AG04450 (cell line): ENCODE measurements around the gene SORL1. TPM values are rescaled to one million over a fixed set of nuclear protein-coding genes. Genes with fewer than 3 reads are reported as not detected.

ENCODE experiments used
- CTCF ChIA-PET: fragments of 300-600, 350-600 bp; formaldehyde crosslinking; extraction: SDS; loops from one replicate; lab custom pipeline; 2022; ENCODE audit warnings: antibody characterized with exemption, inconsistent platforms; lab: Charles Lee
- POLR2A ChIA-PET: fragments of 350-600 bp; formaldehyde crosslinking; extraction: SDS; loops from one replicate; lab custom pipeline; 2021; ENCODE audit warnings: antibody characterized with exemption, inconsistent platforms; lab: Yijun Ruan, JAX
- DNase-seq: peaks from one replicate; pipeline ENCODE4 v3.0.0-alpha.2; 2011; ENCODE audit warnings: low read depth, low spot score
- H3K27ac ChIP-seq: one replicate; pipeline ENCODE4 v1.5.1; 2012; ENCODE audit warnings: low read depth, low read length, control low read depth
- H3K27me3 ChIP-seq: one replicate; pipeline ENCODE4 v1.6.0; 2012; ENCODE audit warnings: low read length; ENCODE audit not compliant: control insufficient read depth, insufficient read depth
- H3K4me3 ChIP-seq: 2 replicates; pipeline ENCODE4 v1.5.1; 2011; ENCODE audit warnings: mild to moderate bottlenecking, low read depth, low read length, control low read depth
- H3K9me3 ChIP-seq: 2 replicates; pipeline ENCODE4 v1.5.1; 2012; ENCODE audit warnings: low read length; ENCODE audit not compliant: control insufficient read depth, insufficient read depth
- polyA plus RNA-seq: library from polyadenylated mRNA; depleted of rRNA; stranded (reverse); fragments of >200 nt; gene quantifications from 2 replicates; pipeline ENCODE4 v1.2.3, GENCODE V29; 2011; rRNA removed
- TF ChIP-seq, protein P1 (sequence below): IDR thresholded peaks from 2 replicates; pipeline ENCODE4 v1.5.1; 2011; ENCODE audit warnings: low read depth, low read length, control low read depth, inconsistent platforms

The SORL1 gene
- polyA plus RNA-seq, 1 experiment, result 5.4 TPM

DNA sequence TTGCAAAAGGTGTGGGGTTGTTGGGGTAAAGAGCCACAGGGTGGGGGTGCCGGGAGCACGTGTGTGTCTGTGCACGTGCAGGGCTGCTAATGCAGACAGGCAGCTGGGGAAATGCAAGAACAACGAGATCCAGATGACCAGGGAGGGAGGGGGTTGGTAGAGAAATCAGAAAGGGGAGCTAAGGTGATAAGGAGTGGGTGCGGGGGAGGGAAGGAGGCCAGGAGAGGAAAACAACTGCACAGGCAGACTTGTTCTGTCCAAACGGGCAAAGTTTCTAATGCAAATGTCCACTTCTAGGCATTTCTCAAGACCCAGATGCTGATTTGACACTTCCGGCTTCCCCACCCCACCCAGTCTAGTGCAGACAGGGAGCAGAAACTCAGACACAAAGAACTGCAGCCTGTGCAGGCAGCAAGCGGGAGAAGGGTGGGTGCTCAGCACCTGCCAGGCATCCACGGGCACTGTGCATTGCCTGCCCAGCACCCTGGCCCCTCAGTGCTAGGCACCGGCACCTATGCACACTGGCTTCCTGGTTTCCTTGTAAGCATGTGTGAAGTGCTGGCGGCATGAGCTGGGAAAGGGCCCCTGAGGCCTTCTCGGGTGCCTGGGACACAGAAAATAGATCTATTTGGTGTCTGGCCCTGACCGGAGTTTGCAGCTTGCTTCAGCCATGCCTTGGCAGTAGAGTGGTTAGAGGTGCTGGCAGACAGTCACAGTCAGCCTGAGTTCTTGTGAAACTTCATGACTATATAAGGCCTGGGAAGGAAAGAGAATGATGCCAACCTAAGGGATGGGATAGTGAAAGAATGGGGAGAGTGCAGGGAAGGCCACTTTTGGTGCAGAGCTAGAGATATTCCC lies 220.7 kb downstream of the SORL1 start:
- POLR2A ChIA-PET, result no interaction called here
- CTCF ChIA-PET, result no interaction called here
- Histone ChIP-seq H3K27ac (no peak overlapping the region), H3K27me3 (no peaks in the 10 kb centered on the region), H3K4me3 (no peak overlapping the region), H3K9me3 (no peaks in the 10 kb centered on the region; the same call in 1 of the 2 replicates)
- no peak for DNase-seq
- TF ChIP-seq, protein P1, sequence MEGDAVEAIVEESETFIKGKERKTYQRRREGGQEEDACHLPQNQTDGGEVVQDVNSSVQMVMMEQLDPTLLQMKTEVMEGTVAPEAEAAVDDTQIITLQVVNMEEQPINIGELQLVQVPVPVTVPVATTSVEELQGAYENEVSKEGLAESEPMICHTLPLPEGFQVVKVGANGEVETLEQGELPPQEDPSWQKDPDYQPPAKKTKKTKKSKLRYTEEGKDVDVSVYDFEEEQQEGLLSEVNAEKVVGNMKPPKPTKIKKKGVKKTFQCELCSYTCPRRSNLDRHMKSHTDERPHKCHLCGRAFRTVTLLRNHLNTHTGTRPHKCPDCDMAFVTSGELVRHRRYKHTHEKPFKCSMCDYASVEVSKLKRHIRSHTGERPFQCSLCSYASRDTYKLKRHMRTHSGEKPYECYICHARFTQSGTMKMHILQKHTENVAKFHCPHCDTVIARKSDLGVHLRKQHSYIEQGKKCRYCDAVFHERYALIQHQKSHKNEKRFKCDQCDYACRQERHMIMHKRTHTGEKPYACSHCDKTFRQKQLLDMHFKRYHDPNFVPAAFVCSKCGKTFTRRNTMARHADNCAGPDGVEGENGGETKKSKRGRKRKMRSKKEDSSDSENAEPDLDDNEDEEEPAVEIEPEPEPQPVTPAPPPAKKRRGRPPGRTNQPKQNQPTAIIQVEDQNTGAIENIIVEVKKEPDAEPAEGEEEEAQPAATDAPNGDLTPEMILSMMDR, result no peak

DNA sequence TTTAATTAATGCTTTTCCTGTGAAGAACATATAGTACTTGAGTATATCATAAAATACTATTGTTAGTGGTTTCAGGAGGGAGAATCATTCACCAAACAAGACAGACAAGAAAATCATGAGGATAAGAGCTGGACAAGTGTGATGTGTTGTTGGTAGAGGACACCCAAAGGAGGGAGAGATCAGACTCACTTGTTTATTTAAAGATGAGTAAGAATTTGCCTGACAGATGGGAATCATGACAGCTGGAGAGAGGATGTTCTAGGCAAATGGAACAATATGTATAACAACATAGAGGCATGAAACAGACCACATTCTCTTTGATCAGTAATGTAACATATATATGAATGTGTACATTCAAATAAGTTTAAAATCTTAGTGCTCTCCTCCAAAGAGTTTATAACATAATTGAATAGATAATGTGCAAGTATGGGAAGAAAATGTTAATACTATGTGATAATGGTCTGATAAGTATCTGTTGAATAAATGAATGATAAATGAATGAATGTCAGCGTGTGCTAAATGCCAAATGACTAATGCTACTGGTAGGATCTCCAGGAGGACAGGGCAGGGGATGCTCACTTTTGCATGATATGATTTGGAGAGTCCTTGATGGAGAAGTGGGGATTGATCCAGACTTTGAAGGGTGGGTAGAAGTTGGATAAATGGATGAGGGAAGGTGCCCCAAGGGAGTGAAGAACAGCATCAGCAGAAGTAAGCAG lies 229.6 kb downstream of the SORL1 start:
- TF ChIP-seq, protein P1, result no peak
- Histone ChIP-seq H3K27ac (no peak overlapping the region), H3K9me3 (no peaks in the 10 kb centered on the region), H3K4me3 (no peak overlapping the region), H3K27me3 (no peaks in the 10 kb centered on the region)
- ChIA-PET CTCF (interaction anchor here (0.7 kb wide), 1 partner anchor 17 kb away, joined by 5 read pairs; no protein-coding TSS in a partner anchor), POLR2A (interaction anchor here (0.6 kb wide), 1 partner anchor 256 kb away, joined by 3 read pairs; no protein-coding TSS in a partner anchor)
- no peak for DNase-seq

Other genes with a start within 250 kb of the SORL1 start
- gene SC5D, start 159.5 kb upstream of the SORL1 start, polyA plus RNA-seq, result 59.2 and 62.7 TPM in 2 replicates